Measurements from ENCODE around the gene RASA4.
"Not testable (repeated sequence)": the region's sequence is repeated elsewhere in the genome, so short reads cannot be mapped to it uniquely, and the experiment has no call there.

The RASA4 gene

GRCh38 chr7:102616507-102617125, at the start of gene RASA4:
Gene RASA4, minus strand, starts transcription at chr7:102616756. Its CDS starts 67 bp downstream, at chr7:102616689.
- peak in 1 of 2 donors; percentile 21 for DNase-seq (ENCODE audit: low read depth in 1 of 2, low spot score in 1 of 2)

- not testable (repeated sequence) for DNase-seq (ENCODE audit: low read depth in 1 of 2, low spot score in 1 of 2)
Observed at GRCh38 chr7:102664765-102665164, 48.2 kb upstream of the RASA4 start.

GRCh38 chr7:102649924-102650323, 33.4 kb upstream of the RASA4 start, which contains the start of gene SPDYE2B:
Gene SPDYE2B, plus strand, starts transcription at chr7:102650319. Its CDS starts 2,030 bp downstream, at chr7:102652349.
- not testable (repeated sequence) for DNase-seq (ENCODE audit: low read depth in 1 of 2, low spot score in 1 of 2)

GRCh38 chr7:102647813-102648212, 31.3 kb upstream of the RASA4 start:
- DNase-seq (ENCODE audit: low read depth in 1 of 2, low spot score in 1 of 2) = not testable (repeated sequence)

DNA sequence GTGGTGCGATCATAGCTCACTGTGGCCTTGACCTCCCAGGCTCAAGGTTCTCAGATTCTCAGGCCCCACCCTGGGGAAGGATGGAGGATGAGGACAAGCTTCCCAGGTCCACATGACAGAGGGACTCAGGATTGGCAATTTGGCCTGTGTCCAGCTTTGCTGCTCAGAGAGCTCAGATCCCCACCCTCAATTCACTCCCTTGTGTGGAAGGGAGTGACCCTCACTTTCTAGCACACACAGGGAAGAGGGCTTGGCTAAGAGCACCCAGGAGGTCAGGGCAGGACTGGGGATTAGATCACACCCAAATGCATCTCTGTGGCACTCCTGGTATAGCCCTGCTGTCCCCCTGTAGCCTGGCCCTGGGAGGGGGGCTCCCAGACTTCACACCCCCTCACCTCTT, 26.8 kb upstream of the RASA4 start:
- DNase-seq (ENCODE audit: low read depth in 1 of 2, low spot score in 1 of 2) = not testable (repeated sequence)

DNA sequence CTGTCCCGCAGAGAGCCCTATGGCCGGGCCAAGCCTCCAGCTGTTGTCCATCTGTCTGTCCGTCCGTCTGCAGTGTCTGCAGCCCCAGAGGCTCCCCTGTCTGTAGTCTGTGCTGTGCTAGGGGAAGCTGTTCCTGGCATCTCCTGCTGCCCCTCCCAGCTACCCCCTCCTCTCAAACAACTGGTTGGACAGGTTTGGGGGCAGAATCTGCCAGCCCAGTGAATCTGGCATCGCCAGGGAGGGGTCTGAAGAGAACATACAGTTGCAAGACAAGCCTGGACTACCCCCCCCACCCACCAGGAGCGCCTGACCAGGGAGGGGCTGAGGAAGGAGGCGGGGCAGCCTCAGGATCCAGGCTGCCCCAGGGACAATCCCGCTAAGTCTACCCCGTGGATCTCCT, 26.1 kb upstream of the RASA4 start, which contains the start of gene UPK3BL1:
TSS of gene UPK3BL1 (minus strand) at position 101 of the 400 bp plus-strand sequence. CDS start at position 51, 50 bp downstream.
- not testable (repeated sequence) for DNase-seq (ENCODE audit: low read depth in 1 of 2, low spot score in 1 of 2)

- not testable (repeated sequence) for DNase-seq (ENCODE audit: low read depth in 1 of 2, low spot score in 1 of 2)
Observed at GRCh38 chr7:102638848-102639247, 22.3 kb upstream of the RASA4 start.

- not testable (repeated sequence) for DNase-seq (ENCODE audit: low read depth in 1 of 2, low spot score in 1 of 2)
Observed at GRCh38 chr7:102636956-102637355, 20.4 kb upstream of the RASA4 start.

- DNase-seq (ENCODE audit: low read depth in 1 of 2, low spot score in 1 of 2) = not testable (repeated sequence)
Observed at GRCh38 chr7:102635354-102635753, 18.8 kb upstream of the RASA4 start.

DNA sequence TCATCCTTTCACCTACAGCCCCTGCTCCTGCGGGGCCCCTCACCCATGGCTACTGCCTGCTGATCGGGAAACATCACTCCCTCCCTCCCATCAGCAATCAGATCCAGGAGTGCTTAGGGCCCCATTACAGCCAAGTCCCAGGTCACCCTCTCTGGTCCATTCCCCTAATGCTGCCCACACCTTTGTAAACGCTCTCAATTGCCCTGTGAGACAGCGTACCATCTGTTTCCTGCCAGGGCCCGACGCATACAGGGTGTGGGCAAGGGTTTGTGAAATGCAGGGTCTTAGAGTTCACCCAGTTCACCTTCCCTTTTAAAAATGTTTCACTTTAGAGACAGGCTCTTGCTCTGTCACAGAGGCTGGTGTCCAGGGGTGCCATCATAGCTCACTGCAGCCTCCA, 17.7 kb upstream of the RASA4 start:
- not testable (repeated sequence) for DNase-seq (ENCODE audit: low read depth in 1 of 2, low spot score in 1 of 2)

GRCh38 chr7:102630622-102631021, 14.1 kb upstream of the RASA4 start:
- DNase-seq (ENCODE audit: low read depth in 1 of 2, low spot score in 1 of 2) = not testable (repeated sequence)

GRCh38 chr7:102627271-102627904, 10.8 kb upstream of the RASA4 start:
- DNase-seq (ENCODE audit: low read depth in 1 of 2, low spot score in 1 of 2) = not testable (repeated sequence)

DNA sequence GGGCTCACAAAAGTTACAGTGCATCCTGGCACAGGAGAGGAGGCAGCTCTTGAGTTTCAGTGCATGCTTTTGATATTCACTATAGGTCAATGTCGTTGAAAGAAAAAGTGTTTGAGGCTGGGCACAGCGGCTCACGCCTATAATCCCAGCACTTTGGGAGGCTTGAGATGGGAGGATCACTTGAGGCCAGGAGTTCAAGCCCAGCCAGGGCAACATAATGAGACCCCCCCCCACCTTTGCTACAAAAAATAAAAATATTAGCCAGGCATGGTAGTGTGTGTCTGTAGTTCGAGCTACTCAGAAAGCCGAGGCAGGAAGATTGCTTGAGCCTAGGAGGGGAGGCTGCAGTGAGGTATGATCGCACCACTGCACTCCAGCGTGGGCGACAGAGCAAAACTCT, 1.6 kb upstream of the RASA4 start:
- not testable (repeated sequence) for DNase-seq (ENCODE audit: low read depth in 1 of 2, low spot score in 1 of 2)

GRCh38 chr7:102615930-102616329, 626 bp downstream of the RASA4 start:
- not testable (repeated sequence) for DNase-seq (ENCODE audit: low read depth in 1 of 2, low spot score in 1 of 2)

GRCh38 chr7:102614873-102615272, 1.7 kb downstream of the RASA4 start:
- not testable (repeated sequence) for DNase-seq (ENCODE audit: low read depth in 1 of 2, low spot score in 1 of 2)

DNA sequence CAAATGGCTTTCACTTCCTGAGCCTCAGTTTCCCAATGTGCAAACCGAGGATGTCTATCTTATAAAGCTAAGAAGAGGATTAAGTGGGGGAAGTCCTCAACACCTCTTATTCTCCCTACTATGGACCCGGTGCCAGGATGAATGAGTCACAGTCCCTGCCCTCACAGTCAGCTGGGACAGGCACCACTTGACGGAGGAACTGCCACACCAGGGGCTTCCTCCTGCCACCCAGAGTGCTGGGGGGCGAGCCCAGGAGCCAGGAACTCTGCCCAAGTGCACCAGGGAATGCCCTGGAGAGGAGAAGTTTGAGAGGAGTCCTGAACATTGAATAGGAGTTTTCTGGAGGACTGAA, 2.2 kb downstream of the RASA4 start:
- DNase-seq (ENCODE audit: low read depth in 1 of 2, low spot score in 1 of 2) = not testable (repeated sequence)

- not testable (repeated sequence) for DNase-seq (ENCODE audit: low read depth in 1 of 2, low spot score in 1 of 2)
Observed at GRCh38 chr7:102613575-102614345, 2.8 kb downstream of the RASA4 start.

DNA sequence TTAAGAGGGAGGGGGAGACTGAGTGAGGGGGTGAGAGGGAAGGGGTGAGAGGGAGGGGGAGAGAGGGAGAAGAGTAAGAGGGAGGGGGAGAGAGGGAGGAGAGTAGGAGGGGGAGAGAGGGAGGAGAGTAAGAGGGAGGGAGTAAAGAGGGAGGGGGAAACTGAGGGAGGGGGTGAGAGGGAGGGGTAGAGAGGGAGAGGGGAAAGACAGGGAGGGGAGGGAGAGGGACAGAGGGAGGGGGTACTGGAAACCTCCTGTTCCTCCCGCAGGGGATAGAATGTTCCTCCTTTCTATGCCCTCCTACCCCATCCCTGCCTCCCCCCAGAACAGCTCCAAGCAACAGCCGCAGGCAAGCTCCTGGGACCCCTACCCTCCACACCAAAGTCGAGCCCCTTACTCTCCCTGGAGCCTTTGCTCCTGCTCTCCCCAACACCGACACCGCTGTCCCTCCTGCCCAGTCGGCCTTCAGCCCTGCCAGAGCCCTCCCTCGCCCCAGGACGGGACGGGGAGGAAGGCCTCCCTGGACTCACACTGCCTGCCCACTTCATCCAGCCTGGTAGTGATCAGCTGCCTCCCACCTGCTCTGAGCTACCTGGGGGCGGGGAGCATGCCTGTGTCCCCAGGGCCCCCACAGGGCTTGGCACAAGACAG, 4.8 kb downstream of the RASA4 start:
- not testable (repeated sequence) for DNase-seq (ENCODE audit: low read depth in 1 of 2, low spot score in 1 of 2)

GRCh38 chr7:102611013-102611674, 5.4 kb downstream of the RASA4 start:
- DNase-seq (ENCODE audit: low read depth in 1 of 2, low spot score in 1 of 2) = not testable (repeated sequence)

GRCh38 chr7:102610441-102610840, 6.1 kb downstream of the RASA4 start:
- not testable (repeated sequence) for DNase-seq (ENCODE audit: low read depth in 1 of 2, low spot score in 1 of 2)

DNA sequence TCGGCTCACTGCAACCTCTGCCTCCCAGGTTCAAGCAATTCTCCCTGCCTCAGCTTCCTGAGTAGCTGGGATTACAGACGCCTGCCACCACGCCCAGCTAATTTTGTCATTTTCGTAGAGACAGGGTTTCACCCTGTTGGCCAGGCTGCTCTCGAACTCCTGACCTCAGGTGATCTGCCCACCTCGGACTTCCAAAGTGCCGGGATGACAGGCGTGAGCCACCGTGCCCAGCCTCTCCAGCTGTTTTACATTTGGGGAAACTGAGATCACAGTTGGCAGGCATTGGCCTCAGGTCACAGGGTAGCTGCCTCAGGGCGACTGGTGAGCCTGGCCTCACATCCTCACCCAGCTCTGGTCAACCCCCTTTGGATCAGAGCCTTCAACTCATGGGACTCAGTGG, 6.8 kb downstream of the RASA4 start:
- not testable (repeated sequence) for DNase-seq (ENCODE audit: low read depth in 1 of 2, low spot score in 1 of 2)
